Activated T-helper 17 cell treated with anti-CD3 and anti-CD28 coated beads, Interleukin-2, amount 50 U/mL, for 72 hours (primary cell): ENCODE results near the gene KCNH4. TPM values are rescaled to one million over a fixed set of nuclear protein-coding genes. Genes with fewer than 3 reads are reported as not detected.
"Not testable (repeated sequence)": the region's sequence is repeated elsewhere in the genome, so short reads cannot be mapped to it uniquely, and the experiment has no call there.

Source experiments
- ATAC-seq: fragments of 150-1000 bp; cut with Tn5 transposase; replicated peaks from 2 replicates; pipeline ENCODE4 v1.10.0; 2021; ENCODE audit warnings: mild to moderate bottlenecking, moderate library complexity
- H3K27ac Mint-ChIP-seq: one replicate; pipeline ENCODE4 v1.8.0; 2022; ENCODE audit warnings: mixed read lengths
- H3K27me3 Mint-ChIP-seq: one replicate; pipeline ENCODE4 v1.8.0; 2022; ENCODE audit warnings: mixed read lengths
- H3K36me3 Mint-ChIP-seq: one replicate; pipeline ENCODE4 v1.8.0; 2022; ENCODE audit warnings: low read depth, mild to moderate bottlenecking, mixed read lengths
- H3K4me1 Mint-ChIP-seq: one replicate; pipeline ENCODE4 v1.8.0; 2022; ENCODE audit warnings: mixed read lengths
- H3K4me3 Mint-ChIP-seq: one replicate; pipeline ENCODE4 v1.8.0; 2022; ENCODE audit warnings: mild to moderate bottlenecking, mixed read lengths
- H3K9me3 Mint-ChIP-seq: one replicate; pipeline ENCODE4 v1.8.0; 2022; ENCODE audit warnings: mixed read lengths
- total RNA-seq, 2 donors: library from RNA; stranded (reverse); gene quantifications; one replicate each; pipeline ENCODE4 v1.2.3, GENCODE V29; 2022

The KCNH4 gene
- total RNA-seq, 2 donors from 2014 or later = 0.95 to 0.99 TPM

- H3K27me3 Mint-ChIP-seq = no peaks in the 10 kb centered on the region
Observed at GRCh38 chr17:42142371-42142896, 38.5 kb downstream of the KCNH4 start.

GRCh38 chr17:42141382-42141781, 39.6 kb downstream of the KCNH4 start:
- Mint-ChIP-seq H3K4me3 (no peak overlapping the region), H3K27ac (no peak overlapping the region), H3K36me3 (peaks cover 60% of the 10 kb centered on the region), H3K4me1 (peaks cover 9% of the 10 kb centered on the region), H3K9me3 (no peaks in the 10 kb centered on the region), H3K27me3 (no peaks in the 10 kb centered on the region)
- no peak for ATAC-seq

More at GRCh38 chr17:42142371-42142896, 38.5 kb downstream of the KCNH4 start:
- H3K9me3 Mint-ChIP-seq = no peaks in the 10 kb centered on the region
- H3K4me3 Mint-ChIP-seq = no peak overlapping the region
- peaks cover 6% of the 10 kb centered on the region for H3K4me1 Mint-ChIP-seq
- ATAC-seq = no peak
- peaks cover 60% of the 10 kb centered on the region for H3K36me3 Mint-ChIP-seq
- H3K27ac Mint-ChIP-seq = peak overlapping the region; percentile 9

- not testable (repeated sequence) for H3K9me3 Mint-ChIP-seq
Observed at GRCh38 chr17:42140690-42141089, 40.3 kb downstream of the KCNH4 start.

GRCh38 chr17:42138749-42139492, 42.0 kb downstream of the KCNH4 start:
- no peak overlapping the region for H3K4me3 Mint-ChIP-seq
- no peaks in the 10 kb centered on the region for H3K9me3 Mint-ChIP-seq
- peaks cover 66% of the 10 kb centered on the region for H3K36me3 Mint-ChIP-seq
- H3K27ac Mint-ChIP-seq = no peak overlapping the region
- H3K27me3 Mint-ChIP-seq = no peaks in the 10 kb centered on the region
- peaks cover 19% of the 10 kb centered on the region for H3K4me1 Mint-ChIP-seq
- ATAC-seq = no peak

More at GRCh38 chr17:42140690-42141089, 40.3 kb downstream of the KCNH4 start:
- H3K4me3 Mint-ChIP-seq, H3K27me3 Mint-ChIP-seq, H3K27ac Mint-ChIP-seq, ATAC-seq: not testable (repeated sequence)
- peaks cover 15% of the 10 kb centered on the region for H3K4me1 Mint-ChIP-seq
- peaks cover 60% of the 10 kb centered on the region for H3K36me3 Mint-ChIP-seq

- Mint-ChIP-seq H3K27ac (no peak overlapping the region), H3K4me3 (no peak overlapping the region), H3K9me3 (no peaks in the 10 kb centered on the region), H3K36me3 (peaks cover 66% of the 10 kb centered on the region), H3K4me1 (peaks cover 24% of the 10 kb centered on the region), H3K27me3 (no peaks in the 10 kb centered on the region)
- ATAC-seq = no peak
Observed at GRCh38 chr17:42136654-42137051, 44.3 kb downstream of the KCNH4 start.

GRCh38 chr17:42135664-42136653, 45.0 kb downstream of the KCNH4 start:
- no peaks in the 10 kb centered on the region for H3K9me3 Mint-ChIP-seq
- H3K27ac Mint-ChIP-seq = peak overlapping the region; percentile 71
- H3K27me3 Mint-ChIP-seq = no peaks in the 10 kb centered on the region
- no peak for ATAC-seq
- peaks cover 66% of the 10 kb centered on the region for H3K36me3 Mint-ChIP-seq
- H3K4me3 Mint-ChIP-seq = peak overlapping the region; percentile 35
- H3K4me1 Mint-ChIP-seq = peaks cover 29% of the 10 kb centered on the region

- Mint-ChIP-seq H3K27me3 (no peaks in the 10 kb centered on the region), H3K4me3 (no peak overlapping the region), H3K4me1 (peaks cover 29% of the 10 kb centered on the region), H3K36me3 (peaks cover 70% of the 10 kb centered on the region), H3K9me3 (no peaks in the 10 kb centered on the region), H3K27ac (peak overlapping the region; percentile 71)
- no peak for ATAC-seq
Observed at GRCh38 chr17:42135151-42135550, 45.8 kb downstream of the KCNH4 start.

GRCh38 chr17:42133461-42134041, 47.4 kb downstream of the KCNH4 start:
- Mint-ChIP-seq H3K36me3 (peaks cover 86% of the 10 kb centered on the region), H3K4me3 (peak overlapping the region; percentile 44), H3K27ac (peak overlapping the region; percentile 80), H3K9me3 (no peaks in the 10 kb centered on the region), H3K4me1 (peaks cover 29% of the 10 kb centered on the region), H3K27me3 (no peaks in the 10 kb centered on the region)
- peak; percentile 73 for ATAC-seq

- ATAC-seq = peak; percentile 93
- no peaks in the 10 kb centered on the region for H3K9me3 Mint-ChIP-seq
- H3K4me1 Mint-ChIP-seq = peaks cover 29% of the 10 kb centered on the region
- peak overlapping the region; percentile 80 for H3K27ac Mint-ChIP-seq
- H3K27me3 Mint-ChIP-seq = no peaks in the 10 kb centered on the region
- H3K4me3 Mint-ChIP-seq = peak overlapping the region; percentile 44
- H3K36me3 Mint-ChIP-seq = peaks cover 88% of the 10 kb centered on the region
Observed at GRCh38 chr17:42132941-42133340, 48.0 kb downstream of the KCNH4 start.

- Mint-ChIP-seq H3K27me3 (no peaks in the 10 kb centered on the region), H3K4me1 (peaks cover 29% of the 10 kb centered on the region), H3K9me3 (no peaks in the 10 kb centered on the region), H3K4me3 (no peak overlapping the region), H3K27ac (peak overlapping the region; percentile 80), H3K36me3 (peaks cover 88% of the 10 kb centered on the region)
- no peak for ATAC-seq
Observed at GRCh38 chr17:42131981-42132432, 48.9 kb downstream of the KCNH4 start.

GRCh38 chr17:42131232-42131631, 49.7 kb downstream of the KCNH4 start:
- Mint-ChIP-seq H3K27ac (peak overlapping the region; percentile 80), H3K4me1 (peaks cover 25% of the 10 kb centered on the region), H3K36me3 (peaks cover 88% of the 10 kb centered on the region), H3K9me3 (no peaks in the 10 kb centered on the region), H3K27me3 (no peaks in the 10 kb centered on the region), H3K4me3 (no peak overlapping the region)
- ATAC-seq = no peak

GRCh38 chr17:42130310-42130936, 50.5 kb downstream of the KCNH4 start:
- peaks cover 17% of the 10 kb centered on the region for H3K4me1 Mint-ChIP-seq
- no peaks in the 10 kb centered on the region for H3K27me3 Mint-ChIP-seq
- H3K4me3 Mint-ChIP-seq = no peak overlapping the region
- peak overlapping the region; percentile 80 for H3K27ac Mint-ChIP-seq
- no peak for ATAC-seq
- H3K9me3 Mint-ChIP-seq = no peaks in the 10 kb centered on the region
- H3K36me3 Mint-ChIP-seq = peaks cover 88% of the 10 kb centered on the region

GRCh38 chr17:42129109-42129837, 51.7 kb downstream of the KCNH4 start:
- H3K36me3 Mint-ChIP-seq = peaks cover 91% of the 10 kb centered on the region
- no peak overlapping the region for H3K4me3 Mint-ChIP-seq
- no peak for ATAC-seq

More at GRCh38 chr17:42129109-42129837, 51.7 kb downstream of the KCNH4 start:
- Mint-ChIP-seq H3K27ac (peak overlapping the region; percentile 48), H3K9me3 (no peaks in the 10 kb centered on the region), H3K4me1 (peaks cover 16% of the 10 kb centered on the region), H3K27me3 (no peaks in the 10 kb centered on the region)
